VCaP (cell line): ENCODE data around the gene PCLO.
A peak's percentile ranks its signal among the peaks of the same experiment; 100 is the strongest.

Experiments used
- H3K27ac ChIP-seq: fragments of 450-650 bp; 2 replicates; pipeline ENCODE4 v1.5.1; 2017
- CTCF ChIP-seq: fragments of 450-650 bp; conservative IDR thresholded peaks from 2 replicates; pipeline ENCODE4 v1.5.1; 2017; ENCODE audit warnings: mild to moderate bottlenecking, moderate library complexity

PCLO gene

GRCh38 chr7:82745117-82745516 lies 417.6 kb downstream of the PCLO start:
- H3K27ac ChIP-seq = no peak overlapping the region
- TF ChIP-seq CTCF = no peak

- TF ChIP-seq CTCF = no peak
- H3K27ac ChIP-seq = no peak overlapping the region
Observed at GRCh38 chr7:82742163-82742562, 420.5 kb downstream of the PCLO start.

GRCh38 chr7:82741493-82741892 lies 421.2 kb downstream of the PCLO start:
- H3K27ac ChIP-seq = no peak overlapping the region
- TF ChIP-seq CTCF = no peak

GRCh38 chr7:82740246-82740848 lies 422.3 kb downstream of the PCLO start:
- H3K27ac ChIP-seq = no peak overlapping the region
- TF ChIP-seq CTCF = peak; percentile 94

- H3K27ac ChIP-seq = no peak overlapping the region
- no peak for TF ChIP-seq CTCF
Observed at GRCh38 chr7:82736633-82737032, 426.1 kb downstream of the PCLO start.

- no peak for TF ChIP-seq CTCF
- no peak overlapping the region for H3K27ac ChIP-seq
Observed at GRCh38 chr7:82732677-82733076, 430.0 kb downstream of the PCLO start.

- peak; percentile 90 for TF ChIP-seq CTCF
- no peak overlapping the region for H3K27ac ChIP-seq
Observed at GRCh38 chr7:82729172-82730030, 433.3 kb downstream of the PCLO start.
